Lung (tissue), 12 donors: ENCODE data around the gene MTNR1A. TPM values are rescaled to one million over a fixed set of nuclear protein-coding genes. Genes with fewer than 3 reads are reported as not detected.

Experiments used
- ATAC-seq: fragments of 200-7000 bp; cut with Tn5 transposase; one replicate; pipeline ENCODE4 v1.9.1; 2020; ENCODE audit warnings: moderate number of reproducible peaks; ENCODE audit not compliant: insufficient read depth, low FRiP score
- DNase-seq, 3 donors: peaks; one replicate each; pipeline ENCODE4 v3.0.0-alpha.2; 2013 to 2017
- H3K27ac ChIP-seq, 2 donors: one replicate each; pipeline ENCODE4 v1.5.1; 2013; ENCODE audit warnings: mild to moderate bottlenecking in 2 of 2, moderate library complexity in 2 of 2, control low read depth in 1 of 2, inconsistent platforms in 1 of 2, low read depth in 1 of 2, low read length in 1 of 2
- H3K27me3 ChIP-seq, 3 donors: one replicate each; pipeline ENCODE4 v1.5.1; 2013; ENCODE audit warnings: low read length in 2 of 3; ENCODE audit not compliant: control insufficient read depth in 3 of 3, insufficient read depth in 3 of 3
- H3K36me3 ChIP-seq, 4 donors: one replicate each; pipeline ENCODE4 v1.5.1; 2013; ENCODE audit warnings: low read length in 4 of 4, mild to moderate bottlenecking in 1 of 4, moderate library complexity in 1 of 4; ENCODE audit not compliant: control insufficient read depth in 4 of 4, insufficient read depth in 4 of 4
- H3K4me1 ChIP-seq, 5 donors: one replicate each; pipeline ENCODE4 v1.5.1; 2013; ENCODE audit warnings: low read length in 5 of 5, mild to moderate bottlenecking in 2 of 5, moderate library complexity in 1 of 5; ENCODE audit not compliant: control insufficient read depth in 5 of 5, insufficient read depth in 5 of 5
- H3K4me3 ChIP-seq: one replicate; pipeline ENCODE4 v1.5.1; 2013; ENCODE audit warnings: mild to moderate bottlenecking, control low read depth, moderate library complexity
- H3K9ac ChIP-seq, 2 donors: one replicate each; pipeline ENCODE4 v1.5.1; 2013; ENCODE audit warnings: low read length in 2 of 2, control low read depth in 1 of 2; ENCODE audit not compliant: insufficient read depth in 1 of 2
- H3K9me3 ChIP-seq, 4 donors: one replicate each; pipeline ENCODE4 v1.5.1; 2013; ENCODE audit warnings: low read length in 3 of 4, mild to moderate bottlenecking in 1 of 4, moderate library complexity in 1 of 4; ENCODE audit not compliant: control insufficient read depth in 4 of 4, insufficient read depth in 3 of 4
- CTCF ChIP-seq: IDR thresholded peaks from 2 replicates; pipeline ENCODE4 v1.5.1; 2012; ENCODE audit warnings: mild to moderate bottlenecking; ENCODE audit errors: control extremely low read depth, extremely low read depth
- WGBS, 2 donors: extraction: QIAGEN DNeasy Blood & Tissue Kit; methylation state at CpG; one replicate each; pipeline ENCODE4 v1.1.7; 2013; 5-methylcytosine and 5-hydroxymethylcytosine counted together
- polyA plus RNA-seq, 2 donors: library from polyadenylated mRNA; stranded (reverse); fragments of 200-250 nt; gene quantifications; one replicate each; pipeline ENCODE4 v1.2.1, GENCODE V29; 2013
- total RNA-seq, 2 donors: library from RNA; depleted of rRNA in 1 of 2; stranded (reverse); fragments of >200 nt in 1 of 2; gene quantifications; one replicate each; pipeline ENCODE4 v1.2.1, GENCODE V29; 2014 to 2021
- donor health status: control.
- donor health status: control.
- donor health status: Bipolar disorder and iron deficiency.
- donor health status: healthy.
- donor health status: DM: yes; HTN: yes; CAD: no.

The MTNR1A gene
- total and polyA plus RNA-seq, 4 donors = 0.16 to 0.51 TPM; not detected in 2

- H3K27ac ChIP-seq = no peak overlapping the region
- H3K27me3 ChIP-seq = no peaks in the 10 kb centered on the region
- WGBS, 2 donors = 83 to 89% methylated on average over 8 of the region's 8 CpGs
- no peaks in the 10 kb centered on the region for H3K4me1 ChIP-seq
- H3K36me3 ChIP-seq = no peaks in the 10 kb centered on the region
- peaks cover 0 to 11% (median 4%) of the 10 kb centered on the region in 4 donors for H3K9me3 ChIP-seq
- TF ChIP-seq CTCF = no peak
- DNase-seq (no peak), ATAC-seq (no peak)
- no peak overlapping the region for H3K9ac ChIP-seq
- H3K4me3 ChIP-seq = no peak overlapping the region
Observed at GRCh38 chr4:186497043-186497442, 58.3 kb downstream of the MTNR1A start.

- Histone ChIP-seq H3K4me1 (no peaks in the 10 kb centered on the region), H3K27ac (no peak overlapping the region), H3K27me3 (no peaks in the 10 kb centered on the region), H3K9me3 (peaks cover 0 to 12% (median 4%) of the 10 kb centered on the region in 4 donors), H3K36me3 (no peaks in the 10 kb centered on the region), H3K4me3 (no peak overlapping the region), H3K9ac (no peak overlapping the region)
- DNase-seq (no peak), ATAC-seq (no peak)
- TF ChIP-seq CTCF = no peak
- WGBS, 2 donors = 95 to 96% methylated on average over 1 of the region's 1 CpG
Observed at GRCh38 chr4:186494496-186494895, 60.9 kb downstream of the MTNR1A start.

- DNase-seq (no peak), ATAC-seq (no peak)
- H3K27me3 ChIP-seq = no peaks in the 10 kb centered on the region
- peaks cover 0 to 6% (median 0%) of the 10 kb centered on the region in 4 donors for H3K9me3 ChIP-seq
- no peak overlapping the region for H3K27ac ChIP-seq
- no peak overlapping the region for H3K9ac ChIP-seq
- no peak overlapping the region for H3K4me3 ChIP-seq
- no peak for TF ChIP-seq CTCF
- H3K36me3 ChIP-seq = no peaks in the 10 kb centered on the region
- peaks cover 0 to 9% (median 3%) of the 10 kb centered on the region in 5 donors for H3K4me1 ChIP-seq
- WGBS, 2 donors = 61 to 76% methylated on average over 9 of the region's 9 CpGs
Observed at GRCh38 chr4:186487726-186488125, 67.6 kb downstream of the MTNR1A start.

DNA sequence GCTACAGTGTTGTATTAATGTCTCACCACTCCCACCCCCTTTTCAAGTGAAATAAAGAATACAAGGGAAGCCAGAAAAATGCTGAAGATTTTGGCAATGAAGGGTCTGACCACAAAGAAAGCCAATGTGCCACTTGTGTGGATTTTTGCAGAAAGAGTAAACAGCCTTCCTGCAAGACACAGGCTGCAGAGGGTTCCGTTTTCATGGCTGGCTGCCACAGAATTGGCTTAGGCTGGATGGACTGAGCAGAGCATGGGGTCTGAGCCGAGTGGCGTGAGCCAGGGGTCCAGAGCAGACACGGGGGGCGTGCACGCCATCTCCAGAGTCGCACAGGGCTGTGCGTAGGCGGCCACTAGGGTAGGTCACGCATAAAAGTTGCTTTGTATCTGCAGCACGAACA lies 69.2 kb downstream of the MTNR1A start:
- ATAC-seq = no peak
- 45 to 70% methylated on average over 11 of the region's 11 CpGs for WGBS, 2 donors

More for the DNA sequence above, 69.2 kb downstream of the MTNR1A start:
- Histone ChIP-seq H3K27ac (no peak overlapping the region), H3K36me3 (no peaks in the 10 kb centered on the region), H3K9me3 (peaks cover 0 to 4% (median 0%) of the 10 kb centered on the region in 4 donors), H3K27me3 (peaks cover 0 to 2% (median 0%) of the 10 kb centered on the region in 3 donors), H3K4me3 (no peak overlapping the region), H3K4me1 (peaks cover 0 to 9% (median 3%) of the 10 kb centered on the region in 5 donors), H3K9ac (no peak overlapping the region)
- peak; percentile 64 to 80 (median 64) for DNase-seq
- TF ChIP-seq CTCF = no peak
